Vagina (tissue), 2 donors: ENCODE data around the gene EPHA1.

ENCODE experiments used
- CTCF ChIP-seq, 3 experiments: fragments of 450-650 bp in 2 of 3; fragments of 200-600 bp in 1 of 3; sonication (generic) in 1 of 3; IDR thresholded peaks; one replicate each; pipeline ENCODE4 v1.5.1; 2017 to 2019; ENCODE audit warnings: antibody characterized with exemption in 3 of 3, mild to moderate bottlenecking in 2 of 3, moderate library complexity in 2 of 3
- POLR2A ChIP-seq, 2 donors: fragments of 450-650 bp; IDR thresholded peaks; one replicate each; pipeline ENCODE4 v1.6.1; 2017; ENCODE audit warnings: antibody characterized with exemption in 2 of 2, mild to moderate bottlenecking in 2 of 2, moderate library complexity in 2 of 2
- POLR2AphosphoS5 ChIP-seq, 2 donors: sonication (generic); formaldehyde crosslinking; IDR thresholded peaks; one replicate each; pipeline ENCODE4 v1.9.0; 2017; ENCODE audit warnings: antibody characterized with exemption in 2 of 2, mild to moderate bottlenecking in 2 of 2, low read depth in 1 of 2; ENCODE audit not compliant: insufficient read depth in 1 of 2

DNA sequence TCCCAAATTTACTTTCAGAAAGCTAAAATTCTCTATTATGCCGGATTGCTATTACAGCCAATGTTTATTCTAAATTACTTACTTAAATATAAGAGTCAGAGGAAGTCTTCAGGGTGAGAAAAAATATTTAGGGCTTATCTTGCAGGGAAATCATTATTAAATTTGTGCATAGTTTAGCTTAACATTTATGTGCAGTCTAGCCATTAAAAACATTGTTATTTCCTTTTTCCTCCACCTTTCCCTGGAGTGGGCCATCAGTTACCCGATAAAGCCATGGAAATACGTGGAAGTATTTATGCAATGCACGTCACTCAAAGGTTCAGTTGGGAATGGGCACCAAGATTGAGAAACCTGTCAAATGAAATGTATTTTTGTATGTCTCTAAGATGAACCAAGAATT is 25.1 kb upstream of the EPHA1 start:
- TF ChIP-seq POLR2A (IDR thresholded peaks at IDR 0.05) (no peak), CTCF (IDR thresholded peaks at IDR 0.05) (no peak), POLR2AphosphoS5 (IDR thresholded peaks at IDR 0.05; ENCODE audit: insufficient read depth in 1 of 2, low read depth in 1 of 2) (no peak)
